HL-60 (cell line): ENCODE measurements around the gene ARMC9.

Source experiments
- CTCF ChIP-seq: IDR thresholded peaks from one replicate; pipeline ENCODE4 v1.5.1; 2011; ENCODE audit warnings: low read length, control low read depth, inconsistent platforms; ENCODE audit not compliant: insufficient read depth
- SPI1 ChIP-seq: IDR thresholded peaks from 2 replicates; pipeline ENCODE4 v1.6.1; 2012; ENCODE audit warnings: low read depth, mild to moderate bottlenecking, borderline replicate concordance

GRCh38 chr2:231321021-231321420, 122.6 kb downstream of the ARMC9 start:
- TF ChIP-seq CTCF (no peak), SPI1 (no peak)
